ENCODE measurements around the gene MVK.

DNA sequence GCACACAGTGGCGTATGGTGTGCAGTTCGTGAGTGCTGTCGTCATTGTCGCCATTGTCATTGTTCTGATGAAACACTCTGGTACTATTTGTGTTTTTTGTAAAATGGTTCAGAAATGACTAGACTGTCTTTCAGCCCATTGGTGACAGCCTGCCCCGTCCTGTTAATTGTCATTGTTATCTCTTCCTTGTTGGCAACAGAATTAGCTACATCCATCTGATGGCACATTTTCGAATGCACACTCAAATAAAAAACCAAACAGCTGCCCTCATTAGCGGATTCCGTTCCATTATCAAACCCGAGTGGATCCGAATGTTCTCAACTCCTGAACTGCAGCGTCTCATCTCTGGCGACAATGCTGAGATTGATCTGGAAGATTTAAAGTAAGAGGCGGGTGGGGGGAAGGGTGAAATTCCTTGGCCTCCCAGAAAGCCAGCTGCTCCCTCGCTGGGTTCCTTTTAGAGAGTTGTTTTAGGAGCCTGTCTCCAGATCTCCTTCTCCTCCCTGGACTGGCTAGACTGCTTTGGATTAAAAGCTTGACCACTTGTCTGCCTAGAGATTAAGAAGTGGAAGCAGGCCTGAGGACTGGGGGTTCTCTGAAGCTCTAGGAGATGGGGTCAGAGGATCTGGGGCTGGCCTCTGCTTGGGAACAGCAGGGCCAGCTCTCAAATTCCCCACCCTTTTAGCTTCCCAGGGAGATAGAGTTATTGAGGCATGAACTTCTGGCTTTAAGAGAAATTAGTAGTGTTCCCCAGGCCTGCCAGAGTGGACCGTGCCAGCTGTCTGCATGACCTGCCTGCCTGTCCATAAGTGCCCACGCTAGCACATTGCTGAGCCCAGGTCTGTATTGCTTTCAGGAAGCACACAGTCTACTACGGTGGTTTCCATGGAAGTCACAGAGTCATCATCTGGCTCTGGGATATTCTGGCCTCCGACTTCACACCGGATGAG lies 43.6 kb upstream of the MVK start:
- TF ChIP-seq CTCF (IDR thresholded peaks at IDR 0.05; ENCODE audit: poor library complexity) (no peak), EZH2 (IDR thresholded peaks at IDR 0.05; ENCODE audit: borderline replicate concordance) (no peak)
